Fibroblast of lung (primary cell): ENCODE results near the gene SOCS1. TPM values are rescaled to one million over a fixed set of nuclear protein-coding genes. Genes with fewer than 3 reads are reported as not detected.

ENCODE experiments used
- DNase-seq, 2 donors: peaks; one replicate each; pipeline versions ENCODE4 v3.0.0 to v3.0.0-alpha.2; 2010; ENCODE audit warnings: low read depth in 2 of 2
- H2AFZ ChIP-seq: 2 replicates; pipeline ENCODE4 v1.5.1; 2012; ENCODE audit warnings: low read length, control low read depth, inconsistent platforms
- H3K27ac ChIP-seq: 2 replicates; pipeline ENCODE4 v1.5.1; 2011; ENCODE audit warnings: low read length, control low read depth; ENCODE audit not compliant: insufficient read depth
- H3K27me3 ChIP-seq: 2 replicates; pipeline ENCODE4 v1.5.1; 2011; ENCODE audit warnings: mild to moderate bottlenecking, low read length; ENCODE audit not compliant: control insufficient read depth, insufficient read depth
- H3K36me3 ChIP-seq: 2 replicates; pipeline ENCODE4 v1.5.1; 2011; ENCODE audit warnings: low read length; ENCODE audit not compliant: control insufficient read depth, insufficient read depth
- H3K4me1 ChIP-seq: 2 replicates; pipeline ENCODE4 v1.5.1; 2011; ENCODE audit warnings: low read length; ENCODE audit not compliant: control insufficient read depth, insufficient read depth; ENCODE audit errors: extremely low read depth
- H3K4me2 ChIP-seq: 2 replicates; pipeline ENCODE4 v1.5.1; 2011; ENCODE audit warnings: low read length, control low read depth; ENCODE audit not compliant: insufficient read depth; ENCODE audit errors: extremely low read depth
- H3K4me3 ChIP-seq, 4 experiments: fragments of 200-600 bp in 1 of 4; sonication (generic) in 1 of 4; replicated peaks in 1 of 4; 2 replicates each; pipeline ENCODE4 v1.5.1; 2011 to 2016; ENCODE audit warnings: low read length in 4 of 4, low read depth in 3 of 4, mild to moderate bottlenecking in 3 of 4, control low read depth in 2 of 4, inconsistent platforms in 1 of 4, mixed read lengths in 1 of 4; ENCODE audit not compliant: insufficient read depth in 1 of 4; ENCODE audit errors: control extremely low read depth in 1 of 4
- H3K79me2 ChIP-seq: 2 replicates; pipeline ENCODE4 v1.5.1; 2012; ENCODE audit warnings: mild to moderate bottlenecking, low read length, inconsistent platforms; ENCODE audit not compliant: control insufficient read depth, insufficient read depth
- H3K9ac ChIP-seq: 2 replicates; pipeline ENCODE4 v1.5.1; 2011; ENCODE audit warnings: mild to moderate bottlenecking, low read length, control low read depth; ENCODE audit not compliant: insufficient read depth
- H3K9me3 ChIP-seq: 2 replicates; pipeline ENCODE4 v1.5.1; 2012; ENCODE audit warnings: low read depth, low read length; ENCODE audit not compliant: control insufficient read depth, insufficient read depth
- H4K20me1 ChIP-seq: 2 replicates; pipeline ENCODE4 v1.5.1; 2011; ENCODE audit warnings: low read length; ENCODE audit not compliant: control insufficient read depth, insufficient read depth; ENCODE audit errors: extremely low read depth
- EZH2 ChIP-seq: IDR thresholded peaks from 2 replicates; pipeline ENCODE4 v1.5.1; 2012; ENCODE audit warnings: low read length, control low read depth, mild to moderate bottlenecking; ENCODE audit errors: missing control alignments
- polyA plus RNA-seq, 2 donors: library from polyadenylated mRNA; depleted of rRNA in 1 of 2; stranded (reverse) in 1 of 2; unstranded in 1 of 2; fragments of >200 nt; gene quantifications; 2 replicates each; pipeline ENCODE4 v1.2.1, GENCODE V29; 2011 to 2012; ENCODE audit warnings: missing spikeins in 1 of 2
- total RNA-seq: library from RNA; depleted of rRNA; stranded (reverse); fragments of >200 nt; gene quantifications from 2 replicates; pipeline ENCODE4 v1.2.1, GENCODE V29; 2014
- TF ChIP-seq, protein P1 (sequence below), 2 donors: IDR thresholded peaks in 1 of 2; conservative IDR thresholded peaks in 1 of 2; 1 replicate in 1 of 2; 2 replicates in 1 of 2; pipeline ENCODE4 v1.5.1; 2011 to 2012; ENCODE audit warnings: low read length in 2 of 2, control low read depth in 1 of 2, inconsistent platforms in 1 of 2, low read depth in 1 of 2, mild to moderate bottlenecking in 1 of 2

Gene SOCS1
- total and polyA plus RNA-seq, 2 donors (not counting 1 experiment from before 2014, with no cell fraction given): 17.7 to 21.1 TPM

DNA sequence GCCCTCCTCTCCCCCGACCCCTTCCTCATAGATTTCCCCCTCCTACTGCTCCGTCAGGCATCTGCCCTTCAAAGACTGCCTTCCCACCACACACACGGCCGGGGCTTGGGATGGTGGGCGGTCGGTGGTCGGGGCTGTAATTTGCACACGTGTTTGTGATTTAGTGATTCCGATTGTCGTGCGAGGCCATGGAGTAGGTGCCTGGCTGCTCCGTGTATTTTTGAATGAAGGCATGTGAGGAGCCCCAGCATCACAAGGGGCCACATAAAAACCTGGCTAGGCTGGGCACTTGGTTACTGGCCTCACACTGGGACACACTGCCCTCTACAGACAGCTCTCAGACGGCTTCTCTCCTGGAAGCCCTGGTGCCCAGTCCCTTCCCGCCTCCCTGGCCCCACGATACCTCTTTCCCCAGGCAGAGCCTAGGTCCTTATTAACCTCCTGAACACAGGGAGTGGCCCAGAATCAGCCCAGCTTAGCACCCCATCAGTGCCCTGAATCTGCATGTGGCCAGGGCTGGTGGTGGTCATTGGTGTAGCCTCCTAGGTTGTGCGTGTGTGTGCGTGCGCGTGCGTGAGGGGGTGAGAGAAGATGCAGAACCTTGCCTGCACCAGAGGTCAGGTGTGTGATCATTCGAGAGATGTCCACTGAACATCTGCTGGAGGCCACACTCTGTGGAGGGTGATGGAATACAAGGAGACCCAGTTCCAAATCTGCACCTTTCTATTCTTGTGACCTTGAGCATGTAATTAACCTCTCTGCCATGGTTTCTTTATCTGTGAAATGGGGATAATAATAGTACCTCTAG lies 1.3 kb upstream of the SOCS1 start:
- no peaks in the 10 kb centered on the region for H3K27me3 ChIP-seq
- peak; percentile 70 to 85 for DNase-seq
- H3K4me3 ChIP-seq: peak overlapping the region; percentile 60 to 83 (median 74)
- peak overlapping the region; percentile 85 for H3K4me2 ChIP-seq
- H3K9ac ChIP-seq: peak overlapping the region; percentile 94
- H3K36me3 ChIP-seq: peaks cover 18% of the 10 kb centered on the region
- H3K27ac ChIP-seq: peak overlapping the region; percentile 97
- H3K9me3 ChIP-seq: no peaks in the 10 kb centered on the region
- H2AFZ ChIP-seq: peak overlapping the region; percentile 8
- H3K4me1 ChIP-seq: peaks cover 24% of the 10 kb centered on the region
- peaks cover 32% of the 10 kb centered on the region for H3K79me2 ChIP-seq
- H4K20me1 ChIP-seq: no peaks in the 10 kb centered on the region
- no peak for TF ChIP-seq EZH2
- TF ChIP-seq, protein P1, sequence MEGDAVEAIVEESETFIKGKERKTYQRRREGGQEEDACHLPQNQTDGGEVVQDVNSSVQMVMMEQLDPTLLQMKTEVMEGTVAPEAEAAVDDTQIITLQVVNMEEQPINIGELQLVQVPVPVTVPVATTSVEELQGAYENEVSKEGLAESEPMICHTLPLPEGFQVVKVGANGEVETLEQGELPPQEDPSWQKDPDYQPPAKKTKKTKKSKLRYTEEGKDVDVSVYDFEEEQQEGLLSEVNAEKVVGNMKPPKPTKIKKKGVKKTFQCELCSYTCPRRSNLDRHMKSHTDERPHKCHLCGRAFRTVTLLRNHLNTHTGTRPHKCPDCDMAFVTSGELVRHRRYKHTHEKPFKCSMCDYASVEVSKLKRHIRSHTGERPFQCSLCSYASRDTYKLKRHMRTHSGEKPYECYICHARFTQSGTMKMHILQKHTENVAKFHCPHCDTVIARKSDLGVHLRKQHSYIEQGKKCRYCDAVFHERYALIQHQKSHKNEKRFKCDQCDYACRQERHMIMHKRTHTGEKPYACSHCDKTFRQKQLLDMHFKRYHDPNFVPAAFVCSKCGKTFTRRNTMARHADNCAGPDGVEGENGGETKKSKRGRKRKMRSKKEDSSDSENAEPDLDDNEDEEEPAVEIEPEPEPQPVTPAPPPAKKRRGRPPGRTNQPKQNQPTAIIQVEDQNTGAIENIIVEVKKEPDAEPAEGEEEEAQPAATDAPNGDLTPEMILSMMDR (conservative IDR thresholded peaks at IDR 0.05 in 1 of 2, IDR thresholded peaks at IDR 0.05 in 1 of 2; ENCODE audit: low read depth in 1 of 2, low read length in 2 of 2): peak; percentile 65 to 88

DNA sequence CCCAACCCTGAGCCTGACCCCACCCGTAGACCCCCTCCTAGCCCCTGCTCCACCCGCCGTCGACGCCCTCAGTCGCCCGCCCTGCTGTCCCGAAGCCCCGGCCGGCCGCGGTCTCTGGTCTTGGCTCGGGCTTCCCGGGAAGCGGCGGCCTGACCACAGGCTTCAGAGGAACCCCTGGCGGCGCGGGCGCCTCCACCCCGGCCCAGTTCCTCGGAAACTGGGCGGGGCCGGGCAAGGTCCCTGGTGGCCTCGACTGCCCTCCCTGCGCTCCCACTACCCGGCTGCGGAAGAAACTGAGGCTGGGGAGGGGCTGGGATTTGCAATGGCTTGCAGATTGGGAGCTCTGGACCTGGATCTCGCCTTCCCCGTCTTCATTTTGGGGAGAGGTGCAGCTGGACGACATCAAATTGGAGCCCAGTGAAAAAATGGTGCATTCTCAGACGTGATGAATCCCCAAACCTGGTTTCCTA lies 692 bp upstream of the SOCS1 start:
- Histone ChIP-seq H3K4me1 (peaks cover 24% of the 10 kb centered on the region), H3K9ac (peak overlapping the region; percentile 94), H3K9me3 (no peaks in the 10 kb centered on the region), H3K27me3 (no peaks in the 10 kb centered on the region), H3K79me2 (peaks cover 32% of the 10 kb centered on the region), H3K36me3 (peaks cover 21% of the 10 kb centered on the region), H3K27ac (peak overlapping the region; percentile 97), H4K20me1 (no peaks in the 10 kb centered on the region), H3K4me2 (peak overlapping the region; percentile 85), H3K4me3 (peak overlapping the region; percentile 60 to 83 (median 74)), H2AFZ (no peak overlapping the region)
- TF ChIP-seq, protein P1 (conservative IDR thresholded peaks at IDR 0.05 in 1 of 2, IDR thresholded peaks at IDR 0.05 in 1 of 2; ENCODE audit: low read depth in 1 of 2, low read length in 2 of 2): no peak
- TF ChIP-seq EZH2: no peak
- DNase-seq: peak; percentile 55 to 63

DNA sequence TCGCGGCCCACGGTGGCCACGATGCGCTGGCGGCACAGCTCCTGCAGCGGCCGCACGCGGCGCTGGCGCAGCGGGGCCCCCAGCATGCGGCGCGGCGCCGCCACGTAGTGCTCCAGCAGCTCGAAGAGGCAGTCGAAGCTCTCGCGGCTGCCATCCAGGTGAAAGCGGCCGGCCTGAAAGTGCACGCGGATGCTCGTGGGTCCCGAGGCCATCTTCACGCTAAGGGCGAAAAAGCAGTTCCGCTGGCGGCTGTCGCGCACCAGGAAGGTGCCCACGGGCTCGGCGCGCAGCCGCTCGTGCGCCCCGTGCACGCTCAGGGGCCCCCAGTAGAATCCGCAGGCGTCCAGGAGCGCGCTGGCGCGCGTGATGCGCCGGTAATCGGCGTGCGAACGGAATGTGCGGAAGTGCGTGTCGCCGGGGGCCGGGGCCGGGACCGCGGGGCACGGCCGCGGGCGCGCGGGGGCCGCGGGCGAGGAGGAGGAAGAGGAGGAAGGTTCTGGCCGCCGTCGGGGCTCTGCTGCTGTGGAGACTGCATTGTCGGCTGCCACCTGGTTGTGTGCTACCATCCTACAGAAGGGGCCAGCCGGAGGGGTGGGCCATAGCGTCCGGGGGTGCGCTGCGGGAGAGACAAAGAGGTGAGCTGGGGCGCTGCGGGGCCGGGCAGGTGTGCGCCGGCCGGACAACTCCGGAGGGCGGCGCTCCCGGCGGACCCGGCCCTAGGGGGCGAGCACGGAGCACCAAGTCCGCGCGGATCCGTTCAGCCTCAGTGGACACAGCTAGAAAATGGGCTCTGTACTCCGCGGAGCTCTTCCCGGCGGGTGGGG lies 879 bp downstream of the SOCS1 start:
- peak overlapping the region; percentile 44 to 97 (median 71) for H3K4me3 ChIP-seq
- peak overlapping the region; percentile 92 for H3K4me2 ChIP-seq
- TF ChIP-seq EZH2: no peak
- TF ChIP-seq, protein P1 (conservative IDR thresholded peaks at IDR 0.05 in 1 of 2, IDR thresholded peaks at IDR 0.05 in 1 of 2; ENCODE audit: low read depth in 1 of 2, low read length in 2 of 2): no peak
- H3K27ac ChIP-seq: peak overlapping the region; percentile 79
- H3K4me1 ChIP-seq: peaks cover 24% of the 10 kb centered on the region
- DNase-seq: peak; percentile 40 to 69
- peaks cover 21% of the 10 kb centered on the region for H3K36me3 ChIP-seq
- H3K9ac ChIP-seq: peak overlapping the region; percentile 79
- no peaks in the 10 kb centered on the region for H3K9me3 ChIP-seq
- H3K27me3 ChIP-seq: no peaks in the 10 kb centered on the region
- H2AFZ ChIP-seq: no peak overlapping the region
- H4K20me1 ChIP-seq: no peaks in the 10 kb centered on the region
- H3K79me2 ChIP-seq: peaks cover 32% of the 10 kb centered on the region
